ENCODE results near the gene SLC22A16.

GRCh38 chr6:110434961-110435602 lies 41.3 kb downstream of the SLC22A16 start:
- no peak for TF ChIP-seq CTCF (conservative IDR thresholded peaks at IDR 0.05 in 1 of 2, IDR thresholded peaks at IDR 0.05 in 1 of 2; ENCODE audit: low read depth in 1 of 2, low read length in 2 of 2)
- no peak for TF ChIP-seq EZH2 (IDR thresholded peaks at IDR 0.05; ENCODE audit: low read length, missing control alignments)

Measured in fibroblast of lung (primary cell).